GM12878 (cell line): ENCODE measurements around the gene NDUFV2. TPM values are rescaled to one million over a fixed set of nuclear protein-coding genes. Genes with fewer than 3 reads are reported as not detected.

ENCODE experiments used
- ASH2L ChIP-seq: fragments of 300-600, 200-600 bp; sonication (generic); IDR thresholded peaks from 2 replicates; pipeline ENCODE4 v1.6.1; 2017; ENCODE audit warnings: low read depth, mild to moderate bottlenecking, borderline replicate concordance
- BMI1 ChIP-seq: fragments of 450-650 bp; IDR thresholded peaks from 2 replicates; pipeline ENCODE4 v1.6.1; 2016; ENCODE audit warnings: mild to moderate bottlenecking, moderate library complexity, borderline replicate concordance
- CREM ChIP-seq: IDR thresholded peaks from 2 replicates; pipeline ENCODE4 v1.6.1; 2014; ENCODE audit warnings: antibody characterized with exemption, low read depth
- DPF2 ChIP-seq: fragments of 450-650 bp; IDR thresholded peaks from 2 replicates; pipeline ENCODE4 v1.6.1; 2017; ENCODE audit warnings: mild to moderate bottlenecking
- EED ChIP-seq: sonication (generic); IDR thresholded peaks from 2 replicates; pipeline ENCODE4 v1.6.1; 2016; ENCODE audit warnings: antibody characterized with exemption, low read depth
- EP300 ChIP-seq, 2 experiments: fragments of 150-350 bp in 1 of 2; IDR thresholded peaks; 2 replicates each; pipeline ENCODE4 v1.6.1; 2011 to 2012; ENCODE audit warnings: low read depth in 2 of 2, low read length in 2 of 2, borderline replicate concordance in 1 of 2, improper control_type of control experiment in 1 of 2, inconsistent platforms in 1 of 2; ENCODE audit not compliant: control insufficient read depth in 1 of 2
- FOS ChIP-seq: IDR thresholded peaks from 3 replicates; pipeline ENCODE4 v1.6.1; 2011; ENCODE audit warnings: borderline replicate concordance; ENCODE audit not compliant: insufficient read length; ENCODE audit errors: extremely low read depth
- GABPA ChIP-seq: IDR thresholded peaks from 2 replicates; pipeline ENCODE4 v1.6.1; 2014; ENCODE audit warnings: antibody characterized with exemption, low read depth, mild to moderate bottlenecking, inconsistent platforms
- HDAC6 ChIP-seq: fragments of 200-600 bp; sonication (generic); IDR thresholded peaks from one replicate; pipeline ENCODE4 v1.8.0; 2017; ENCODE audit warnings: antibody characterized with exemption; ENCODE audit not compliant: unreplicated experiment
- JUND ChIP-seq: IDR thresholded peaks from 2 replicates; pipeline ENCODE4 v1.6.1; 2012; ENCODE audit warnings: low read depth, mild to moderate bottlenecking, low read length, improper control_type of control experiment, moderate library complexity
- MEF2A ChIP-seq: IDR thresholded peaks from 2 replicates; pipeline ENCODE4 v1.6.1; 2011; ENCODE audit warnings: low read depth, mild to moderate bottlenecking, low read length, moderate library complexity; ENCODE audit not compliant: insufficient read depth
- NRF1 ChIP-seq: conservative IDR thresholded peaks from 2 replicates; pipeline ENCODE4 v1.6.1; 2011; ENCODE audit warnings: mild to moderate bottlenecking, low read depth, low read length, improper control_type of control experiment
- POLR2AphosphoS5 ChIP-seq: IDR thresholded peaks from 2 replicates; pipeline ENCODE4 v1.6.1; 2011; ENCODE audit warnings: mild to moderate bottlenecking, low read length, inconsistent platforms
- RAD51 ChIP-seq: fragments of 450-650 bp; IDR thresholded peaks from 2 replicates; pipeline ENCODE4 v1.6.1; 2016; ENCODE audit warnings: moderate library complexity, mild to moderate bottlenecking, inconsistent platforms
- RCOR1 ChIP-seq: conservative IDR thresholded peaks from 2 replicates; pipeline ENCODE4 v1.6.1; 2012; ENCODE audit warnings: low read depth, low read length, improper control_type of control experiment
- SIN3A ChIP-seq: IDR thresholded peaks from 2 replicates; pipeline ENCODE4 v1.6.1; 2012; ENCODE audit warnings: low read depth, low read length, improper control_type of control experiment
- SUPT20H ChIP-seq: IDR thresholded peaks from 2 replicates; pipeline ENCODE4 v1.6.1; 2011; ENCODE audit warnings: low read depth, mild to moderate bottlenecking, low read length, moderate library complexity, borderline replicate concordance; ENCODE audit not compliant: control insufficient read depth
- SUZ12 ChIP-seq: fragments of 200-600 bp; sonication (generic); IDR thresholded peaks from one replicate; pipeline ENCODE4 v1.6.1; 2018; ENCODE audit warnings: antibody characterized with exemption, mild to moderate bottlenecking; ENCODE audit not compliant: unreplicated experiment
- TCF12 ChIP-seq: IDR thresholded peaks from 2 replicates; pipeline ENCODE4 v1.6.1; 2011; ENCODE audit warnings: low read depth, mild to moderate bottlenecking, low read length
- ZBED1 ChIP-seq: IDR thresholded peaks from 2 replicates; pipeline ENCODE4 v1.6.1; 2016; ENCODE audit warnings: borderline replicate concordance
- ZNF24 ChIP-seq: fragments of 450-650 bp; IDR thresholded peaks from 2 replicates; pipeline ENCODE4 v1.6.1; 2017; ENCODE audit warnings: antibody characterized with exemption, mild to moderate bottlenecking
- polyA plus RNA-seq, 11 experiments: library from polyadenylated mRNA; depleted of rRNA in 4 of 11; unstranded in 6 of 11; stranded (reverse) in 5 of 11; fragments of >200 nt; fragmentation: Nextera tagmentation in 4 of 11; fragmentation: Illumina TruSeq in 1 of 11; extraction: Ambion mirVana in 4 of 11; extraction: Trizol in 1 of 11; gene quantifications; 1 replicate in 1 of 11; 2 replicates in 10 of 11; pipeline versions ENCODE4 v1.2.1 to v1.2.3, GENCODE V29; 2011 to 2016; ENCODE audit warnings: inconsistent platforms in 2 of 11, missing spikeins in 2 of 11, low read depth in 1 of 11
- total RNA-seq, 4 experiments: library from RNA; depleted of rRNA in 3 of 4; stranded (reverse); fragments of >200 nt in 3 of 4; fragmentation: Illumina TruSeq in 1 of 4; extraction: Trizol in 1 of 4; gene quantifications; 2 replicates each; pipeline versions ENCODE4 v1.2.1 to v1.2.3, GENCODE V29; 2013 to 2021
- TF ChIP-seq, protein P1 (sequence below): fragments of 450-650 bp; IDR thresholded peaks from 2 replicates; pipeline ENCODE4 v1.6.1; 2014; ENCODE audit warnings: mild to moderate bottlenecking
- TF ChIP-seq, protein P2 (sequence below): fragments of 450-650 bp; IDR thresholded peaks from 2 replicates; pipeline ENCODE4 v1.6.1; 2017; ENCODE audit warnings: mild to moderate bottlenecking
- TF ChIP-seq, protein P3 (sequence below): fragments of 450-650 bp; IDR thresholded peaks from 2 replicates; pipeline ENCODE4 v1.6.1; 2016; ENCODE audit warnings: mild to moderate bottlenecking
- TF ChIP-seq, protein P4 (sequence below): fragments of 450-650 bp; formaldehyde crosslinking; IDR thresholded peaks from 2 replicates; pipeline ENCODE4 v1.5.0; 2022; ENCODE audit warnings: mild to moderate bottlenecking, missing genetic modification characterization

Gene NDUFV2
- total and polyA plus RNA-seq, 10 of the 15 experiments (the other 5 are each of a cell fraction or from before 2014, with no cell fraction given): 236 to 590 (median 321) TPM

DNA sequence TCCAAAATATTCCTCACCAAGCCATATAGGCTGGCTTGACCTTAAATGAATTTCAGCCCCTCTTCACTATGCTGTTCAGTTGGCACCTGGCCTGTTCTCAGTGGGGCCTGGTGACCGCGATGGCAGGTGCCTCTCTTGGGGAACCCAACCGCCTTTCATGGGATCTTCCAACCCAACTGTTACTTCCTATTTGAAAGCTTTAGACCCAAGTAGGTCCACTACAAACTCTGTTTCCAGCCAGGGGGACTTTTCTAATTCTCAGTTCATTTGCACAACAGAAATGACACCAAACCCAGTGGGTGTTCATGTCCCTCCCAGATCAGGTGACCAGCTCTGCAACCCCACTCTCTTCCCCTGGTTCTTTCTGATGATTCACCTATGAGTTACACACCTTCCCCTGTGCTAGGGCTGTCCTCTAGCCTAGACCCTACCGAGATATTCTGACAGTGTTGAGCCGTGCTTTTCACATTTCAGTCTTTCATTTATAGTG lies 35.6 kb upstream of the NDUFV2 start (continued):
- TF ChIP-seq, protein P1, sequence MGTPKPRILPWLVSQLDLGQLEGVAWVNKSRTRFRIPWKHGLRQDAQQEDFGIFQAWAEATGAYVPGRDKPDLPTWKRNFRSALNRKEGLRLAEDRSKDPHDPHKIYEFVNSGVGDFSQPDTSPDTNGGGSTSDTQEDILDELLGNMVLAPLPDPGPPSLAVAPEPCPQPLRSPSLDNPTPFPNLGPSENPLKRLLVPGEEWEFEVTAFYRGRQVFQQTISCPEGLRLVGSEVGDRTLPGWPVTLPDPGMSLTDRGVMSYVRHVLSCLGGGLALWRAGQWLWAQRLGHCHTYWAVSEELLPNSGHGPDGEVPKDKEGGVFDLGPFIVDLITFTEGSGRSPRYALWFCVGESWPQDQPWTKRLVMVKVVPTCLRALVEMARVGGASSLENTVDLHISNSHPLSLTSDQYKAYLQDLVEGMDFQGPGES: no peak
- peak; percentile 91 for TF ChIP-seq DPF2
- TF ChIP-seq MEF2A: 0 out of 2 replicates have a peak, but pooled peaks have one; percentile 51
- peak; percentile 95 for TF ChIP-seq EED
- no peak for TF ChIP-seq JUND
- TF ChIP-seq EP300 (IDR thresholded peaks at IDR 0.05; ENCODE audit: borderline replicate concordance in 1 of 2, control insufficient read depth in 1 of 2, low read depth in 2 of 2, low read length in 2 of 2): peak; percentile 73 to 89
- TF ChIP-seq ZBED1: no peak; the same call in 1 of the 2 replicates
- no peak for TF ChIP-seq ASH2L
- TF ChIP-seq POLR2AphosphoS5: peak; percentile 72; the same call in 1 of the 2 replicates
- peak; percentile 68; the same call in 1 of the 2 replicates for TF ChIP-seq CREM
- no peak for TF ChIP-seq SUZ12
- TF ChIP-seq, protein P2, sequence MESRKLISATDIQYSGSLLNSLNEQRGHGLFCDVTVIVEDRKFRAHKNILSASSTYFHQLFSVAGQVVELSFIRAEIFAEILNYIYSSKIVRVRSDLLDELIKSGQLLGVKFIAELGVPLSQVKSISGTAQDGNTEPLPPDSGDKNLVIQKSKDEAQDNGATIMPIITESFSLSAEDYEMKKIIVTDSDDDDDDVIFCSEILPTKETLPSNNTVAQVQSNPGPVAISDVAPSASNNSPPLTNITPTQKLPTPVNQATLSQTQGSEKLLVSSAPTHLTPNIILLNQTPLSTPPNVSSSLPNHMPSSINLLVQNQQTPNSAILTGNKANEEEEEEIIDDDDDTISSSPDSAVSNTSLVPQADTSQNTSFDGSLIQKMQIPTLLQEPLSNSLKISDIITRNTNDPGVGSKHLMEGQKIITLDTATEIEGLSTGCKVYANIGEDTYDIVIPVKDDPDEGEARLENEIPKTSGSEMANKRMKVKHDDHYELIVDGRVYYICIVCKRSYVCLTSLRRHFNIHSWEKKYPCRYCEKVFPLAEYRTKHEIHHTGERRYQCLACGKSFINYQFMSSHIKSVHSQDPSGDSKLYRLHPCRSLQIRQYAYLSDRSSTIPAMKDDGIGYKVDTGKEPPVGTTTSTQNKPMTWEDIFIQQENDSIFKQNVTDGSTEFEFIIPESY: no peak
- TF ChIP-seq GABPA: no peak
- TF ChIP-seq RAD51: peak; percentile 87
- TF ChIP-seq, protein P3, sequence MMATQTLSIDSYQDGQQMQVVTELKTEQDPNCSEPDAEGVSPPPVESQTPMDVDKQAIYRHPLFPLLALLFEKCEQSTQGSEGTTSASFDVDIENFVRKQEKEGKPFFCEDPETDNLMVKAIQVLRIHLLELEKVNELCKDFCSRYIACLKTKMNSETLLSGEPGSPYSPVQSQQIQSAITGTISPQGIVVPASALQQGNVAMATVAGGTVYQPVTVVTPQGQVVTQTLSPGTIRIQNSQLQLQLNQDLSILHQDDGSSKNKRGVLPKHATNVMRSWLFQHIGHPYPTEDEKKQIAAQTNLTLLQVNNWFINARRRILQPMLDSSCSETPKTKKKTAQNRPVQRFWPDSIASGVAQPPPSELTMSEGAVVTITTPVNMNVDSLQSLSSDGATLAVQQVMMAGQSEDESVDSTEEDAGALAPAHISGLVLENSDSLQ: no peak
- TF ChIP-seq FOS: no peak
- no peak for TF ChIP-seq SIN3A
- TF ChIP-seq BMI1: peak; percentile 59; the same call in 1 of the 2 replicates
- TF ChIP-seq ZNF24: no peak
- no peak for TF ChIP-seq RCOR1
- TF ChIP-seq, protein P4, sequence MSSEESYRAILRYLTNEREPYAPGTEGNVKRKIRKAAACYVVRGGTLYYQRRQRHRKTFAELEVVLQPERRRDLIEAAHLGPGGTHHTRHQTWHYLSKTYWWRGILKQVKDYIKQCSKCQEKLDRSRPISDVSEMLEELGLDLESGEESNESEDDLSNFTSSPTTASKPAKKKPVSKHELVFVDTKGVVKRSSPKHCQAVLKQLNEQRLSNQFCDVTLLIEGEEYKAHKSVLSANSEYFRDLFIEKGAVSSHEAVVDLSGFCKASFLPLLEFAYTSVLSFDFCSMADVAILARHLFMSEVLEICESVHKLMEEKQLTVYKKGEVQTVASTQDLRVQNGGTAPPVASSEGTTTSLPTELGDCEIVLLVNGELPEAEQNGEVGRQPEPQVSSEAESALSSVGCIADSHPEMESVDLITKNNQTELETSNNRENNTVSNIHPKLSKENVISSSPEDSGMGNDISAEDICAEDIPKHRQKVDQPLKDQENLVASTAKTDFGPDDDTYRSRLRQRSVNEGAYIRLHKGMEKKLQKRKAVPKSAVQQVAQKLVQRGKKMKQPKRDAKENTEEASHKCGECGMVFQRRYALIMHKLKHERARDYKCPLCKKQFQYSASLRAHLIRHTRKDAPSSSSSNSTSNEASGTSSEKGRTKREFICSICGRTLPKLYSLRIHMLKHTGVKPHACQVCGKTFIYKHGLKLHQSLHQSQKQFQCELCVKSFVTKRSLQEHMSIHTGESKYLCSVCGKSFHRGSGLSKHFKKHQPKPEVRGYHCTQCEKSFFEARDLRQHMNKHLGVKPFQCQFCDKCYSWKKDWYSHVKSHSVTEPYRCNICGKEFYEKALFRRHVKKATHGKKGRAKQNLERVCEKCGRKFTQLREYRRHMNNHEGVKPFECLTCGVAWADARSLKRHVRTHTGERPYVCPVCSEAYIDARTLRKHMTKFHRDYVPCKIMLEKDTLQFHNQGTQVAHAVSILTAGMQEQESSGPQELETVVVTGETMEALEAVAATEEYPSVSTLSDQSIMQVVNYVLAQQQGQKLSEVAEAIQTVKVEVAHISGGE: no peak
- no peak for TF ChIP-seq NRF1
- TF ChIP-seq TCF12: peak; percentile 96
- TF ChIP-seq SUPT20H: no peak
- no peak for TF ChIP-seq HDAC6
